Ovary (tissue), 9 donors: Measurements from ENCODE around the gene PRR29. TPM values are rescaled to one million over a fixed set of nuclear protein-coding genes. Genes with fewer than 3 reads are reported as not detected.
A peak's percentile ranks its signal among the peaks of the same experiment; 100 is the strongest.

Experiments
- DNase-seq, 5 donors: peaks; one replicate each; pipeline ENCODE4 v3.0.0-alpha.2; 2019 to 2020
- H3K27ac ChIP-seq, 2 donors: fragments of 200-600 bp; one replicate each; pipeline versions ENCODE4 v1.5.1 to v1.8.0; 2019 to 2022
- H3K27me3 ChIP-seq: fragments of 200-600 bp; one replicate; pipeline ENCODE4 v1.8.0; 2022
- H3K36me3 ChIP-seq: fragments of 200-600 bp; sonication (generic); one replicate; pipeline ENCODE4 v1.5.1; 2019
- H3K4me1 ChIP-seq: one replicate; pipeline ENCODE4 v1.8.1; 2013; ENCODE audit warnings: mild to moderate bottlenecking, moderate library complexity; ENCODE audit not compliant: insufficient read depth
- H3K4me3 ChIP-seq: fragments of 200-600 bp; sonication (generic); one replicate; pipeline ENCODE4 v1.5.1; 2017
- H3K9me3 ChIP-seq, 2 donors: fragments of 200-600 bp in 1 of 2; sonication (generic) in 1 of 2; one replicate each; pipeline versions ENCODE4 v1.5.1 to v1.8.1; 2013 to 2019; ENCODE audit warnings: mild to moderate bottlenecking in 1 of 2, moderate library complexity in 1 of 2
- CTCF ChIP-seq, 3 donors: fragments of 450-650 bp in 2 of 3; fragments of 200-600 bp in 1 of 3; IDR thresholded peaks; one replicate each; pipeline versions ENCODE4 v1.5.1 to v1.8.0; 2016 to 2022; ENCODE audit warnings: antibody characterized with exemption in 3 of 3, mild to moderate bottlenecking in 1 of 3
- EP300 ChIP-seq: sonication (generic); formaldehyde crosslinking; IDR thresholded peaks from one replicate; pipeline ENCODE4 v1.6.1; 2017; ENCODE audit warnings: antibody characterized with exemption
- POLR2A ChIP-seq: fragments of 450-650 bp; IDR thresholded peaks from one replicate; pipeline ENCODE4 v1.6.1; 2017; ENCODE audit warnings: antibody characterized with exemption, mild to moderate bottlenecking, moderate library complexity
- WGBS, 3 donors: extraction: QIAGEN DNeasy Blood & Tissue Kit in 1 of 3; methylation state at CpG; one replicate each; pipeline versions ENCODE4 v1.1.5 to v1.1.7; 2013 to 2017; 5-methylcytosine and 5-hydroxymethylcytosine counted together
- intact Hi-C, 4 donors: fragments of 100-400 bp; cut with DNase I; formaldehyde crosslinking; loops; one replicate each; pipeline versions ENCODE4 v1.11.0 to v1.15.1; 2022 to 2023
- polyA plus RNA-seq, 2 donors: library from polyadenylated mRNA; stranded (reverse); fragments of 200-250 nt in 1 of 2; fragments of 350-450 nt in 1 of 2; fragmentation: Illumina TruSeq in 1 of 2; extraction: RNeasy Lipid Tissue Mini Kit (QIAGEN cat#74804) in 1 of 2; gene quantifications; one replicate each; pipeline ENCODE4 v1.2.3, GENCODE V29; 2013 to 2014
- total RNA-seq, 7 donors: library from RNA; depleted of rRNA in 2 of 7; stranded (reverse); fragments of >200 nt in 2 of 7; fragmentation: NEBNext Ultra II Directional in 3 of 7; extraction: Animal tissue kit (Norgen Biotek cat#: 25700) in 3 of 7; gene quantifications; one replicate each; pipeline versions ENCODE4 v1.1.0 to v1.2.4, GENCODE V29; 2016 to 2023
- donor health status: DM: no; HTN: no; CAD: no; lungs with moderate emphysema.
- donor health status: DM: no; HTN: no; CAD: no.
- donor health status: Bipolar disorder and iron deficiency.
- donor health status: DM: yes; HTN: yes; CAD: no.
- donor health status: DM: no; HTN: no; CAD: no.
- donor health status: DM: yes; HTN: yes; CAD: no.

Gene PRR29
- total and polyA plus RNA-seq, 9 donors: 0.05 to 58.5 (median 1.8) TPM; not detected in 1

DNA sequence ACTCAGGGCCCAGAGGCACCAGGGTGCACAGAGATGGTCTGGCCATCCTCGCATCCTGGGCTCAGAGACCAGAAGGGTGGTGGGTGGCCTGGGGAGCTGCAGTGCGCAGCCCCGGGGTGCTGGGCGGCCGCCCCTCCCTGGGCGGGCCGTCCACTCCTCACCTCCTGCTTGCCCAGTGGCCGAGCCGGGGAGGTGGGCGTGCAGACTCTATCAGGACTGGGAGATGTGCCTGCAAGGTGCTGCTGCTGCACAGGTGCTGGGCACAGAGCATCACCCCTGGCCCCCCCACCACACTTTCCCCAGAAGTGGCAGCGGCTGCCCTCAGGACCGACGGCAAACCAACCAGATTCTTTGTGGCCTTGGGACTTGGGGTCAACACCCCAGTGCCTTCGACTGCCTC is 25.4 kb upstream of the PRR29 start, which contains the start of gene SCN4A:
Gene SCN4A (minus strand): TSS at position 123 of the 400 bp plus-strand sequence. CDS start 77 bp downstream, at position 46.
- H3K36me3 ChIP-seq: no peaks in the 10 kb centered on the region
- TF ChIP-seq CTCF (IDR thresholded peaks at IDR 0.05) (no peak), EP300 (no peak), POLR2A (no peak)
- H3K27ac ChIP-seq: no peak within 1 kb of the TSS
- H3K9me3 ChIP-seq: no peaks in the 10 kb centered on the region
- intact Hi-C loops: no loop called here
- no peak within 1 kb of the TSS for H3K4me3 ChIP-seq
- DNase-seq: peak in 1 of 5 donors; percentile 13
- H3K27me3 ChIP-seq: no peaks in the 10 kb centered on the region
- 94 to 96% (median 96%) methylated on average over 9 to 14 of the region's 14 CpGs for WGBS, 3 donors
- H3K4me1 ChIP-seq: no peaks in the 10 kb centered on the region

- no peak overlapping the region for H3K4me3 ChIP-seq
- no peaks in the 10 kb centered on the region for H3K9me3 ChIP-seq
- 88 to 93% (median 91%) methylated on average over 6 of the region's 6 CpGs for WGBS, 3 donors
- DNase-seq: no peak
- intact Hi-C loops: no loop called here
- no peaks in the 10 kb centered on the region for H3K36me3 ChIP-seq
- H3K4me1 ChIP-seq: no peaks in the 10 kb centered on the region
- TF ChIP-seq POLR2A (no peak), CTCF (IDR thresholded peaks at IDR 0.05) (no peak), EP300 (no peak)
- H3K27ac ChIP-seq: no peak overlapping the region
- H3K27me3 ChIP-seq: no peaks in the 10 kb centered on the region
These were observed 24.9 kb upstream of the PRR29 start for GRCh38 chr17:63973247-63973646.

DNA sequence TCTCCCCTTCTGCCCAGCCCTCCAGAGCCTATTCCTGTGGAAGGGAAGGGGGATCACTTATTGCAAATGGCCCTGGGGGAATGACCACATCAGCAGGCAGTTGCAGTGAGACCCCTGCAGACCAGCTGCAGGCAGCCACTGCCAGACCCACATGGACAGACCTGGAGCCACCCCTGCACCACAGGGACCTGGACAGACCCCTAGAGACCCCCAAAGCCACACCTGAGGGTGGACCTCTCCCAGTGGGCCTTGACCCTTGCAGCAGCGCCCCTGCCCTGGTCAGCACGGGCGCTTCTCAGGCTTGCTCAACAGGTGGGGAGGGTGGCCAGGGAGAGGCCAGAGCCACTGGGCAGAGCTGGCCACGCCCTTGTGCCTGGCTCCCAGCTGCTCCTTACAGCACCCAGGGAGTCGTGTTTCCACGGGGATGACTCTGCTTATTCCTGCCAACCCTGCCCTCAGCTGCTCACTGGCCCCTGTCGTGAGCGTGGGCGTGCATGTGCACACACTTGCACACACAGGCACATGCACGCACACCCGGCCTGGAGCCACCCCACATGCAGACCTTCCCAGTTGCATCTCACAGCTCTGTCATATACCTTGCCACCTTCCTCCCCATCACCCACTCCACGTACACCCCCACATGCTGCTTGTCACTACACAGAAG is 24.1 kb upstream of the PRR29 start:
- Histone ChIP-seq H3K27me3 (no peaks in the 10 kb centered on the region), H3K4me1 (no peaks in the 10 kb centered on the region), H3K4me3 (no peak overlapping the region), H3K36me3 (no peaks in the 10 kb centered on the region), H3K9me3 (no peaks in the 10 kb centered on the region), H3K27ac (no peak overlapping the region)
- WGBS, 3 donors: 69 to 77% (median 75%) methylated on average over 12 of the region's 12 CpGs
- TF ChIP-seq CTCF (IDR thresholded peaks at IDR 0.05) (no peak), EP300 (no peak), POLR2A (no peak)
- DNase-seq: peak in 1 of 5 donors; percentile 11
- intact Hi-C loops: no loop called here

DNA sequence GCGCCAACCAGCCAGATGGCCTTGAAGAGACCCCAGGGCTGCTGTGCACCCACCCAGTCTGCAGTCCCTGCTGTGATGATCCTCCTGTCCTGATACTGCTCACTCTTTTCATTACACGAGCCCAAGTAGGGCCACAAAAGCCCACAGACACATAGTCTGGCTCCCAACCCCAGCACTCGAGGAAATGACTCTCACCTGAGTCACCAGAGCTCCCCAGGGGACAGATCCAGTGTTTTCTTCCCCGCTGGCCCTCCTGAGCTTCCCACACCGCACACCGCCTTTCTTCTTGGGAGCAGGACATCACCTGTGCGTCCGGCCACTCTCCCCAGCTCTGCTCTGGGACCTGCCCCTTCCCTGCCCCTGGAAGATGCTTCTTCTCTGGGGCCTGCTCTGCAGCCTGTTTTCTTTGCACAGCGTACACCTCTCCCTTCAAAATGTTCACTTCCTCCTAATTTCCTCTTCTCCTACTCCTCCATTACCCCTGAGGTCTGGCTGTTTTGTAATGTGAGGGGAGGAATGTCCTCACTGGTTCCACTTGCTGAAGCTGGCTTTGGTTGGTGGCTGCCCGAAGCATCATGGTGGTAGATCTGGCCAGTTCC is 23.5 kb upstream of the PRR29 start:
- Histone ChIP-seq H3K4me1 (no peaks in the 10 kb centered on the region), H3K9me3 (no peaks in the 10 kb centered on the region), H3K27ac (no peak overlapping the region), H3K36me3 (no peaks in the 10 kb centered on the region), H3K27me3 (no peaks in the 10 kb centered on the region), H3K4me3 (no peak overlapping the region)
- WGBS, 3 donors: 80 to 84% (median 82%) methylated on average over 10 of the region's 10 CpGs
- DNase-seq: no peak
- intact Hi-C loops: no loop called here
- TF ChIP-seq POLR2A (no peak), EP300 (no peak), CTCF (IDR thresholded peaks at IDR 0.05) (no peak)
